Measurements from ENCODE around the gene ALG1L2.

DNA sequence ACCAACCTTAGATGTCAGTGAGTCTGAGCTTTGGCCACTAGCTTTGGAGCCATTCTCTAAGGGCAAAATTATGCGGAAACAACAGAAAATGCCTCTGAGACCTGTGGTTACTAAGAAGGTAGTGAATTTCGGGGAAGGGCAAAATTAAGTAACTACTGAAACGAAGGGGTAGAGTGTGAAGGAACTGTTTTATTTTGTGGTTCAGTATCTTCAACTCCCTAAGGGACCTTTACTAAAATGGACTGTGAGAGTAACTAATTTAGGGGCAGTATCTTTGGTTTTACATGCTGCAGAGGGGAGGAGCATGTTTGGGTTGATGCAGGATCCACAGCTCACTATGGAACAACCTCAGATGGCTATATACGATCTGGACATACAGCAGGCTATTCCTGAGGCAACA lies 8.0 kb upstream of the ALG1L2 start:
- no peak for TF ChIP-seq EZH2 (IDR thresholded peaks at IDR 0.05; ENCODE audit: borderline replicate concordance, low read depth, low read length, severe bottlenecking)
- TF ChIP-seq, protein P1, sequence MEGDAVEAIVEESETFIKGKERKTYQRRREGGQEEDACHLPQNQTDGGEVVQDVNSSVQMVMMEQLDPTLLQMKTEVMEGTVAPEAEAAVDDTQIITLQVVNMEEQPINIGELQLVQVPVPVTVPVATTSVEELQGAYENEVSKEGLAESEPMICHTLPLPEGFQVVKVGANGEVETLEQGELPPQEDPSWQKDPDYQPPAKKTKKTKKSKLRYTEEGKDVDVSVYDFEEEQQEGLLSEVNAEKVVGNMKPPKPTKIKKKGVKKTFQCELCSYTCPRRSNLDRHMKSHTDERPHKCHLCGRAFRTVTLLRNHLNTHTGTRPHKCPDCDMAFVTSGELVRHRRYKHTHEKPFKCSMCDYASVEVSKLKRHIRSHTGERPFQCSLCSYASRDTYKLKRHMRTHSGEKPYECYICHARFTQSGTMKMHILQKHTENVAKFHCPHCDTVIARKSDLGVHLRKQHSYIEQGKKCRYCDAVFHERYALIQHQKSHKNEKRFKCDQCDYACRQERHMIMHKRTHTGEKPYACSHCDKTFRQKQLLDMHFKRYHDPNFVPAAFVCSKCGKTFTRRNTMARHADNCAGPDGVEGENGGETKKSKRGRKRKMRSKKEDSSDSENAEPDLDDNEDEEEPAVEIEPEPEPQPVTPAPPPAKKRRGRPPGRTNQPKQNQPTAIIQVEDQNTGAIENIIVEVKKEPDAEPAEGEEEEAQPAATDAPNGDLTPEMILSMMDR (IDR thresholded peaks at IDR 0.05; ENCODE audit: borderline replicate concordance, extremely low read depth, low read length, poor library complexity, severe bottlenecking), result no peak

Measured in DND-41 (cell line).